K562 (cell line): ENCODE data around the gene ANKRD27. TPM values are rescaled to one million over a fixed set of nuclear protein-coding genes. Genes with fewer than 3 reads are reported as not detected.
A peak's percentile ranks its signal among the peaks of the same experiment; 100 is the strongest.

ENCODE experiments used
- ATF3 ChIP-seq, 2 experiments: fragments of 450-650 bp in 1 of 2; sonication (generic) in 1 of 2; formaldehyde crosslinking in 1 of 2; IDR thresholded peaks in 1 of 2; conservative IDR thresholded peaks in 1 of 2; 2 replicates each; pipeline versions ENCODE4 v1.6.1 to v1.8.1; 2016 to 2023; ENCODE audit warnings: mild to moderate bottlenecking in 2 of 2, moderate library complexity in 2 of 2, inconsistent platforms in 1 of 2, missing genetic modification reagents in 1 of 2
- BHLHE40 ChIP-seq: IDR thresholded peaks from 2 replicates; pipeline ENCODE4 v1.6.1; 2011; ENCODE audit warnings: low read length, improper control_type of control experiment
- MBD1 ChIP-seq: fragments of 250-450 bp; sonication (Bioruptor Pico); IDR thresholded peaks from 2 replicates; pipeline ENCODE4 v1.8.0; 2022; ENCODE audit warnings: inconsistent platforms
- PBX2 ChIP-seq, 2 experiments: IDR thresholded peaks in 1 of 2; conservative IDR thresholded peaks in 1 of 2; 2 replicates each; pipeline ENCODE4 v1.6.1; 2016; ENCODE audit warnings: low read depth in 2 of 2, mild to moderate bottlenecking in 1 of 2, missing compliant biosample characterization in 1 of 2, missing genetic modification characterization in 1 of 2, moderate library complexity in 1 of 2
- PHF8 ChIP-seq: fragments of 200-600 bp; sonication (generic); IDR thresholded peaks from 2 replicates; pipeline ENCODE4 v1.6.1; 2012; ENCODE audit warnings: mixed run types, mild to moderate bottlenecking, inconsistent platforms, low read length, moderate library complexity, borderline replicate concordance
- polyA plus RNA-seq, 8 experiments: library from polyadenylated mRNA; depleted of rRNA in 4 of 8; stranded (reverse) in 5 of 8; unstranded in 3 of 8; fragments of >200 nt; fragmentation: Nextera tagmentation in 2 of 8; fragmentation: Illumina TruSeq in 1 of 8; extraction: Ambion mirVana in 2 of 8; extraction: Trizol in 1 of 8; gene quantifications; 2 replicates each; pipeline versions ENCODE4 v1.2.1 to v1.2.3, GENCODE V29; 2011 to 2014; ENCODE audit warnings: inconsistent platforms in 1 of 8, missing spikeins in 1 of 8
- total RNA-seq, 7 experiments: library from RNA; depleted of rRNA in 6 of 7; stranded (reverse); fragments of >200 nt in 6 of 7; fragmentation: Illumina TruSeq in 2 of 7; extraction: Trizol in 2 of 7; gene quantifications; 2 replicates each; pipeline versions ENCODE4 v1.2.1 to v1.2.3, GENCODE V29; 2011 to 2021; ENCODE audit warnings: low replicate concordance in 1 of 7

The ANKRD27 gene
- total and polyA plus RNA-seq, 9 of the 15 experiments (the other 6 are each of a cell fraction or from before 2014, with no cell fraction given), result 5.3 to 71.3 (median 54.2) TPM

DNA sequence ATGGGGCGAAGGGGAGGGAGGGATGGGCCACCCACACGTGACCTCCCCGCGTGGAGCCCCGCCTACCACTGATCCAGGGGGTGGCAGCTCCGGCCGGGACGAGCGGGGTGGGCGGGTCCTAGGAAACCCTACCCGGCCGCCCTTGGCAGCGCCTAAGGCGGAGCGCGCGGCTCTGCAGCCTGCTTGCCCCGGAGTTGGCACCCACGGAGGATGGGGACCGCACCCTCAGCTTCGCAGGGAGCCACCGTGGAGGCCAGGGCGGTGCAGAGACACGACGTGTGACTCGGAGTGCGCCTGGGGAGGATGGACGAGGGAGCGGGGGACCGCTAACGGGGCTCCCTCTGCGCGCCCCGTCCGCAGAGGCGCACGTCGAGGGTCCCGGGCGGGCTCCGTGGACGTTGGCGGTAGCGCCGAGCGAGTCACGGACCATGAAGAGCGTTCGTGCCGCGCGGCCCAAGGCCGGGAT, 773 bp upstream of the ANKRD27 start, which contains the start of gene RGS9BP (continued):
- TF ChIP-seq BHLHE40, result no peak
- TF ChIP-seq ATF3 (IDR thresholded peaks at IDR 0.05), result no peak
- no peak for TF ChIP-seq ATF3 (CRISPR knock-in tag; conservative IDR thresholded peaks at IDR 0.05)
- TF ChIP-seq PHF8, result no peak
- no peak for TF ChIP-seq PBX2 (CRISPR knock-in tag; IDR thresholded peaks at IDR 0.05; ENCODE audit: low read depth)
- no peak for TF ChIP-seq PBX2 (tag; conservative IDR thresholded peaks at IDR 0.05; ENCODE audit: low read depth)
- peak; percentile 74; the same call in 1 of the 2 replicates for TF ChIP-seq MBD1 (CRISPR knock-in tag)
